ENCODE results near the gene OR2T1.
"Not testable (repeated sequence)": the region's sequence is repeated elsewhere in the genome, so short reads cannot be mapped to it uniquely, and the experiment has no call there.

Gene OR2T1

GRCh38 chr1:248450466-248451145 is 47.8 kb downstream of the OR2T1 start:
- not testable (repeated sequence) for H3K9me3 Mint-ChIP-seq (ENCODE audit: low read depth); H3K4me3 Mint-ChIP-seq; H3K27me3 Mint-ChIP-seq; H3K4me1 Mint-ChIP-seq (ENCODE audit: low read depth); H3K36me3 Mint-ChIP-seq; H3K27ac Mint-ChIP-seq

GRCh38 chr1:248453619-248454018 is 50.8 kb downstream of the OR2T1 start:
- H3K36me3 Mint-ChIP-seq; H3K27me3 Mint-ChIP-seq; H3K9me3 Mint-ChIP-seq (ENCODE audit: low read depth); H3K4me3 Mint-ChIP-seq; H3K4me1 Mint-ChIP-seq (ENCODE audit: low read depth); H3K27ac Mint-ChIP-seq: not testable (repeated sequence)

- H3K9me3 Mint-ChIP-seq (ENCODE audit: low read depth); H3K4me1 Mint-ChIP-seq (ENCODE audit: low read depth); H3K36me3 Mint-ChIP-seq; H3K27me3 Mint-ChIP-seq; H3K4me3 Mint-ChIP-seq; H3K27ac Mint-ChIP-seq: not testable (repeated sequence)
Measured at GRCh38 chr1:248455045-248455444, 52.2 kb downstream of the OR2T1 start.

GRCh38 chr1:248456635-248457034 is 53.8 kb downstream of the OR2T1 start:
- H3K4me3 Mint-ChIP-seq; H3K36me3 Mint-ChIP-seq; H3K4me1 Mint-ChIP-seq (ENCODE audit: low read depth); H3K27ac Mint-ChIP-seq; H3K27me3 Mint-ChIP-seq; H3K9me3 Mint-ChIP-seq (ENCODE audit: low read depth): not testable (repeated sequence)
